ENCODE measurements around the gene B4GALT4. TPM values are rescaled to one million over a fixed set of nuclear protein-coding genes. Genes with fewer than 3 reads are reported as not detected.

The B4GALT4 gene
- total and polyA plus RNA-seq, 2 donors (not counting 3 experiments of a cell fraction or from before 2014, with no cell fraction given): 3.7 to 7.1 TPM

DNA sequence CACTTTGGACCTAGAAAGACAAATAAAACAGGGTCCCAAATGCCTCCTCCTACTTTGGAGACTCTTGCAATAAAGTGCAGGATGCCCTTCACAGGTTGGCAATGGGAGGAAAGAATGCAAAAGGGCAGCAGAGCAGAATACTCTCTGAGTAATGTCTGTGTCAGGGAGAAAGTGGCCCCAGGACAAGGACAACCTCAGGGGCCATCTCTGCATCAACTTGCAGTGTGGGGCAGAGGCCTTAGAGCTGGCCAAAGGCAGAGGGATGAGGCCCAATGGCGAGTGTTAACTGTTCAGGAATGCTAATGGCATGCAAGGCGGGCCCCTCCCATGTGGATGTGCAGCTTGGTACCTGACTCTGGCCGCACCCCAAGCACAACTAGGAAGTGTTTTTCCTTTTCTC, 58.9 kb downstream of the B4GALT4 start:
- CTCF ChIA-PET: no interaction called here
- TF ChIP-seq, protein P1, sequence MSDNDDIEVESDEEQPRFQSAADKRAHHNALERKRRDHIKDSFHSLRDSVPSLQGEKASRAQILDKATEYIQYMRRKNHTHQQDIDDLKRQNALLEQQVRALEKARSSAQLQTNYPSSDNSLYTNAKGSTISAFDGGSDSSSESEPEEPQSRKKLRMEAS (IDR thresholded peaks at IDR 0.05; ENCODE audit: insufficient read depth, insufficient read length): no peak
- TF ChIP-seq MYC (IDR thresholded peaks at IDR 0.05; ENCODE audit: low read depth, low read length) (no peak), POLR2A (IDR thresholded peaks at IDR 0.05; ENCODE audit: low read depth, low read length) (no peak), EZH2 (IDR thresholded peaks at IDR 0.05; ENCODE audit: borderline replicate concordance, low read depth, low read length, severe bottlenecking) (no peak), FOS (IDR thresholded peaks at IDR 0.05; ENCODE audit: borderline replicate concordance, insufficient read depth, low read length) (no peak), POLR2AphosphoS5 (IDR thresholded peaks at IDR 0.05; ENCODE audit: insufficient read depth, low read depth, low read length) (no peak), GATA2 (IDR thresholded peaks at IDR 0.05; ENCODE audit: insufficient read depth, insufficient read length, low read depth, low read length) (no peak), JUN (IDR thresholded peaks at IDR 0.05; ENCODE audit: borderline replicate concordance, insufficient read depth, insufficient read length, low read depth) (no peak)
- TF ChIP-seq, protein P2, sequence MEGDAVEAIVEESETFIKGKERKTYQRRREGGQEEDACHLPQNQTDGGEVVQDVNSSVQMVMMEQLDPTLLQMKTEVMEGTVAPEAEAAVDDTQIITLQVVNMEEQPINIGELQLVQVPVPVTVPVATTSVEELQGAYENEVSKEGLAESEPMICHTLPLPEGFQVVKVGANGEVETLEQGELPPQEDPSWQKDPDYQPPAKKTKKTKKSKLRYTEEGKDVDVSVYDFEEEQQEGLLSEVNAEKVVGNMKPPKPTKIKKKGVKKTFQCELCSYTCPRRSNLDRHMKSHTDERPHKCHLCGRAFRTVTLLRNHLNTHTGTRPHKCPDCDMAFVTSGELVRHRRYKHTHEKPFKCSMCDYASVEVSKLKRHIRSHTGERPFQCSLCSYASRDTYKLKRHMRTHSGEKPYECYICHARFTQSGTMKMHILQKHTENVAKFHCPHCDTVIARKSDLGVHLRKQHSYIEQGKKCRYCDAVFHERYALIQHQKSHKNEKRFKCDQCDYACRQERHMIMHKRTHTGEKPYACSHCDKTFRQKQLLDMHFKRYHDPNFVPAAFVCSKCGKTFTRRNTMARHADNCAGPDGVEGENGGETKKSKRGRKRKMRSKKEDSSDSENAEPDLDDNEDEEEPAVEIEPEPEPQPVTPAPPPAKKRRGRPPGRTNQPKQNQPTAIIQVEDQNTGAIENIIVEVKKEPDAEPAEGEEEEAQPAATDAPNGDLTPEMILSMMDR (IDR thresholded peaks at IDR 0.05; ENCODE audit: extremely low read depth in 1 of 2, insufficient read depth in 1 of 2, low read depth in 1 of 2, low read length in 2 of 2): no peak
- Histone ChIP-seq H3K36me3 (ENCODE audit: control insufficient read depth in 2 of 2, extremely low read depth in 1 of 2, insufficient read depth in 2 of 2, low read length in 2 of 2) (no peaks in the 10 kb centered on the region), H3K27me3 (ENCODE audit: control insufficient read depth in 2 of 2, insufficient read depth in 2 of 2, low read length in 2 of 2) (peaks cover 2% of the 10 kb centered on the region in 2 experiments), H3K79me2 (ENCODE audit: control insufficient read depth, insufficient read depth, low read length) (no peaks in the 10 kb centered on the region), H3K9me1 (replicated peaks; ENCODE audit: control insufficient read depth, extremely low read depth, insufficient read depth, low read length) (no peaks in the 10 kb centered on the region), H3K4me1 (ENCODE audit: control insufficient read depth, extremely low read depth, insufficient read depth, low read length) (no peaks in the 10 kb centered on the region), H3K27ac (ENCODE audit: insufficient read depth, low read depth, low read length) (no peak overlapping the region), H4K20me1 (replicated peaks; ENCODE audit: control insufficient read depth, extremely low read depth, insufficient read depth, low read length) (no peaks in the 10 kb centered on the region), H3K4me2 (ENCODE audit: insufficient read depth, low read length) (no peak overlapping the region), H2AFZ (ENCODE audit: low read depth, low read length) (no peak overlapping the region), H3K9me3 (replicated peaks; ENCODE audit: control insufficient read depth, insufficient read depth, low read length) (no peaks in the 10 kb centered on the region), H3K9ac (replicated peaks; ENCODE audit: extremely low read depth, insufficient read depth, low read length) (no peak overlapping the region), H3K4me3 (replicated peaks in 1 of 3; ENCODE audit: insufficient read depth in 1 of 3, low read depth in 1 of 3, low read length in 3 of 3) (no peak overlapping the region)
- dilution Hi-C loops (cut with MboI; ENCODE audit: extremely low pct_ligation_motif_present, low sequenced_read_pairs) (no loop called here), intact Hi-C loops (cut with micrococcal nuclease) (no loop called here)
- POLR2A ChIA-PET: no interaction called here
- no peak for FAIRE-seq
- BruUV-seq (replicated peaks): no TSS peak
- DNase-seq (ENCODE audit: low read depth, low spot score): no peak
